KOPT-K1 (cell line): ENCODE data around the gene UGGT2.

Source experiments
- H3K27ac ChIP-seq: fragments of 200-600 bp; sonication (generic); 2 replicates; pipeline ENCODE4 v1.5.1; 2016; ENCODE audit warnings: antibody characterized with exemption, mild to moderate bottlenecking, low read depth, low read length; ENCODE audit not compliant: poor library complexity, severe bottlenecking
- H3K36me3 ChIP-seq: fragments of 200-600 bp; sonication (generic); 2 replicates; pipeline ENCODE4 v1.5.1; 2017; ENCODE audit warnings: antibody characterized with exemption, mild to moderate bottlenecking, low read length, moderate library complexity; ENCODE audit not compliant: insufficient read depth
- H3K9me3 ChIP-seq: fragments of 200-600 bp; sonication (generic); 2 replicates; pipeline ENCODE4 v1.5.1; 2017; ENCODE audit warnings: antibody characterized with exemption, low read length, mild to moderate bottlenecking; ENCODE audit not compliant: insufficient read depth, poor library complexity, severe bottlenecking

Gene UGGT2, protein sequence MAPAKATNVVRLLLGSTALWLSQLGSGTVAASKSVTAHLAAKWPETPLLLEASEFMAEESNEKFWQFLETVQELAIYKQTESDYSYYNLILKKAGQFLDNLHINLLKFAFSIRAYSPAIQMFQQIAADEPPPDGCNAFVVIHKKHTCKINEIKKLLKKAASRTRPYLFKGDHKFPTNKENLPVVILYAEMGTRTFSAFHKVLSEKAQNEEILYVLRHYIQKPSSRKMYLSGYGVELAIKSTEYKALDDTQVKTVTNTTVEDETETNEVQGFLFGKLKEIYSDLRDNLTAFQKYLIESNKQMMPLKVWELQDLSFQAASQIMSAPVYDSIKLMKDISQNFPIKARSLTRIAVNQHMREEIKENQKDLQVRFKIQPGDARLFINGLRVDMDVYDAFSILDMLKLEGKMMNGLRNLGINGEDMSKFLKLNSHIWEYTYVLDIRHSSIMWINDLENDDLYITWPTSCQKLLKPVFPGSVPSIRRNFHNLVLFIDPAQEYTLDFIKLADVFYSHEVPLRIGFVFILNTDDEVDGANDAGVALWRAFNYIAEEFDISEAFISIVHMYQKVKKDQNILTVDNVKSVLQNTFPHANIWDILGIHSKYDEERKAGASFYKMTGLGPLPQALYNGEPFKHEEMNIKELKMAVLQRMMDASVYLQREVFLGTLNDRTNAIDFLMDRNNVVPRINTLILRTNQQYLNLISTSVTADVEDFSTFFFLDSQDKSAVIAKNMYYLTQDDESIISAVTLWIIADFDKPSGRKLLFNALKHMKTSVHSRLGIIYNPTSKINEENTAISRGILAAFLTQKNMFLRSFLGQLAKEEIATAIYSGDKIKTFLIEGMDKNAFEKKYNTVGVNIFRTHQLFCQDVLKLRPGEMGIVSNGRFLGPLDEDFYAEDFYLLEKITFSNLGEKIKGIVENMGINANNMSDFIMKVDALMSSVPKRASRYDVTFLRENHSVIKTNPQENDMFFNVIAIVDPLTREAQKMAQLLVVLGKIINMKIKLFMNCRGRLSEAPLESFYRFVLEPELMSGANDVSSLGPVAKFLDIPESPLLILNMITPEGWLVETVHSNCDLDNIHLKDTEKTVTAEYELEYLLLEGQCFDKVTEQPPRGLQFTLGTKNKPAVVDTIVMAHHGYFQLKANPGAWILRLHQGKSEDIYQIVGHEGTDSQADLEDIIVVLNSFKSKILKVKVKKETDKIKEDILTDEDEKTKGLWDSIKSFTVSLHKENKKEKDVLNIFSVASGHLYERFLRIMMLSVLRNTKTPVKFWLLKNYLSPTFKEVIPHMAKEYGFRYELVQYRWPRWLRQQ (N-terminal part only)

DNA sequence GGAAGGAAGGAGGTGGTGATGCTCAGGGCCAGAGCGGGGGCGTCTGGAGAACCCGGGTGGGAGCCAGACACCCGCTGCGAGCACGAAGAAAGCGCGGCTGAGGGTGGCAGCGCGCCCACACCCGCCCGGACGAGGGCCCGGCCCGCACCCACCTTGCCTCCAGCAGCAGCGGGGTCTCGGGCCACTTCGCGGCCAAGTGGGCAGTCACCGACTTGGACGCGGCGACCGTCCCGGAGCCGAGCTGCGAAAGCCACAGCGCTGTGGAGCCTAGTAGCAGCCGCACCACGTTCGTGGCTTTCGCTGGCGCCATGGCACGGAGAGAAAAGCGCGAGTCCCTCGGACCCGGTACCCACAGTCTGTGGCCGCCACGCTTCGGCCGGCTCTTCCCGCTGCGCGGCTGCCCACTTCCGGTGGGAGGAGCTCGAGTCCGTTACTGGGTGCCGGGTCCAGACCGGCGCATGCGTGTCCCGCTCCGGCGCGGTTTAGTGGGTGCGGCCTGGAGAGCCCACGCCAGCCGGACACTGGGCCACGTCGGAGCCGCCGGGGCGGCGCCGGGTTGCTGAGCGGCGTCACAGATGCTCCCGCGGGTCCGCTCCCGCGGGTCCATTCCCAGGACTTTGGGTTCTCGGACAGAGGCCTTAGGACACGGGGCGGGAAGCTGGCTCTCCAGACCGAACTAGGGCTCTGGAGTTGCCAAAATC is at the start of gene UGGT2:
TSS of gene UGGT2 (minus strand) at position 399 of the 701 bp plus-strand sequence. CDS start at position 310, 89 bp downstream.
- H3K36me3 ChIP-seq = no peaks in the 10 kb centered on the region
- H3K9me3 ChIP-seq = no peaks in the 10 kb centered on the region
- H3K27ac ChIP-seq = no peak within 1 kb of the TSS

DNA sequence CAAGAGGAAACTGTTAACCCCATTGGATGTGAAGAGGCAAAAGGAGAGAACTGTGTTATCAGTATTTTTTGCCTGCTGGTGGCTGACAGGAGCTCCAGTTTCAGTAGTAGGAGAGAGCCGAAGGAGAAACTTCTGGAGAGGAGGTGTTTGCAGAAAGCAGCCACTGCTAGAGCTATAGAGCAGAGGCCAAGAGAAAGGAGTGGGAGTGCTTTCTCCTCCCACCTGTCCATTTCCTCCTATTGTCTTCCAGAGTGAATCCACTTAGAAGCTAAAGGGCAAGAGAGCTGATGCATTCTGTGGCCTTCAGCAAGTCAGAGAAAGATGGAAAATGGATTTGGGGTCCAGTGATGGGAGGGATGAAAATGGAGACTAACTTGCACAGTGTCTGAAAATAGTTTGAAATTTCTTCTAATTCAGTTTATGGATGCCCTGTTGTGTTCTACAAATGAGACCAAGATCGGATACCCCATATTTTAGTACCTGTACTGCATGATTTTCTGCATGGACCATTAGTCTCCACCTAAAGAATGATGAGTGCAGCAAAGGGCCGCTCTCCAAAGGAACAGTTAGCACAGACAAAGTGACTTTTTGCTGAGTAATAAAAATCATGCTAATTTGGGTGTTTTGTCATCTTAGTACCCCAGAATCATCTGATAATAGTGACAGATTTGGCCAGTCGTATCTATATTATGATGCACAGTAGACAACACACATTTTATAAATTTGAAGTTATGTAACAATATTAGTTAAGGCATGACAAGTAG is 47.4 kb upstream of the UGGT2 start:
- Histone ChIP-seq H3K27ac (no peak overlapping the region), H3K36me3 (no peaks in the 10 kb centered on the region)

GRCh38 chr13:96093296-96094006 is 40.2 kb upstream of the UGGT2 start:
- no peak overlapping the region for H3K27ac ChIP-seq
- no peaks in the 10 kb centered on the region for H3K9me3 ChIP-seq
- H3K36me3 ChIP-seq = no peaks in the 10 kb centered on the region

More for the DNA sequence above, 47.4 kb upstream of the UGGT2 start:
- H3K9me3 ChIP-seq = no peaks in the 10 kb centered on the region

GRCh38 chr13:96091164-96092117 is 38.2 kb upstream of the UGGT2 start:
- no peaks in the 10 kb centered on the region for H3K9me3 ChIP-seq
- no peaks in the 10 kb centered on the region for H3K36me3 ChIP-seq
- no peak overlapping the region for H3K27ac ChIP-seq

- no peaks in the 10 kb centered on the region for H3K9me3 ChIP-seq
- H3K36me3 ChIP-seq = no peaks in the 10 kb centered on the region
- H3K27ac ChIP-seq = no peak overlapping the region
Observed at GRCh38 chr13:96090240-96091101, 37.3 kb upstream of the UGGT2 start.

DNA sequence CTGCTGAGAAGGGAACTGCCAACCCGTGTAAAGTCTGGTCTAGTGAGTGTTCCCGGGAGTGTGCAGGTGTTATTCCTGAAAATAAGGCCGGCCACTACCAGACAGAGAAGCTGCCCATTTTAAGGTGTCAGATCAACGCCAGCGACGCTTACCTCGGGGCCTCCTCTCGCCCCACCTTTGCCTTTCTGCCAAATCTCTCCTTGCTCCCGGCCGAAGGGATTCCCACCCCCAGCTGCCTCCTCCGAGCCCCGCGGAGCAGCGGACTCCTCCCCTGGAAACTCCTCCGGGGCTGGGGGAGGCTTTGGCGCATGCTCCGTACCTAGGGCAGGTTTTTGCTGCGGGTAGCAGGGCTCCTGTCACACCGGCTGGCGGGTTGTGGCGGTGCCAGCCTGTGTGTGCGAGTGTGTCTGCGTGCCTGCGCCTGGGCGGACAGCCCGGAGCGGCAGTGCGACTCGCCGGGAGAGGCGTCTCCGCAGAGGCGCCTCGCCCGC is 36.6 kb upstream of the UGGT2 start, which contains the start of gene HS6ST3:
TSS of gene HS6ST3 (plus strand) at position 359 of the 491 bp plus-strand sequence.
- Histone ChIP-seq H3K9me3 (no peaks in the 10 kb centered on the region), H3K27ac (no peak within 1 kb of the TSS), H3K36me3 (no peaks in the 10 kb centered on the region)

- Histone ChIP-seq H3K36me3 (no peaks in the 10 kb centered on the region), H3K9me3 (no peaks in the 10 kb centered on the region), H3K27ac (no peak overlapping the region)
Observed at GRCh38 chr13:96089139-96089538, 35.9 kb upstream of the UGGT2 start.

DNA sequence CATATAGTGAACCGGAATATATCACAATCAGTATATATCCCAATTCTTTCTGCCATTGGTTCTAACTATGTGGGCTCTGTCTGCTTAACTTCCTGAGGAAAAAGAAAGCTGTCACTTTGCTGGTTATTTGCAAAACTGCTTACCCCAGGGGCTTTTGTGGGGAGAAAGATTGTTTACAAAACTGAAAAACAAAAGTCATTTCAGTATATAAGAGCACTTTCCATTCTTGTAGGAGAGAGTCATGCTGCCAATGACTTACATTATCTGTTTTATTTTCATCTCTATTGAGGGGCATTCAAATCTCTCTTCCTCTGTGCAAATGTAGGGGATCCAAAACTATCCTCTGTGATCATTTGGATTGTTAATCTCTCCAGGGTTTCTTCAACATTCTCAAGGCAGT is 33.5 kb upstream of the UGGT2 start:
- H3K36me3 ChIP-seq = no peaks in the 10 kb centered on the region
- H3K27ac ChIP-seq = no peak overlapping the region
- no peaks in the 10 kb centered on the region for H3K9me3 ChIP-seq

DNA sequence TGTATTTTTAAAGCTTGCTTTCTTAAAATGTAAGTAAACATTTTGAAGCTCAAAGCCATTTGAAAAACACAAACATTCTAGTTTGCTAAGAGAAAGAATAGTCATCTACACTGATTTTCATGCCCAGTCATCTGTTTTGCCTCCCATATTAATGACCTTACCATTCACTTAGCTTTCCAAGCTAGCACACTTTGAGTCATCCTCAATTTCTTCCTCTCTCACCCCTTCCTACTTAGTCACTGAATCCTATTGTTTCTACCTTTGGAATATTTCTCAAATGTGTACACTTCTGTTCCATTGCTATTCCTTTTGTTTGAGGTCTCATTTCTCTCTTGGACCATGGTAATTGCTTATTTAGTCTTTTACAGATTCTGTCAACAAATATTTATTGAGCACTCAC is 29.4 kb upstream of the UGGT2 start:
- no peak overlapping the region for H3K27ac ChIP-seq
- no peaks in the 10 kb centered on the region for H3K9me3 ChIP-seq
- no peaks in the 10 kb centered on the region for H3K36me3 ChIP-seq

GRCh38 chr13:96081888-96082287 is 28.7 kb upstream of the UGGT2 start:
- H3K27ac ChIP-seq = no peak overlapping the region
- no peaks in the 10 kb centered on the region for H3K9me3 ChIP-seq
- no peaks in the 10 kb centered on the region for H3K36me3 ChIP-seq

DNA sequence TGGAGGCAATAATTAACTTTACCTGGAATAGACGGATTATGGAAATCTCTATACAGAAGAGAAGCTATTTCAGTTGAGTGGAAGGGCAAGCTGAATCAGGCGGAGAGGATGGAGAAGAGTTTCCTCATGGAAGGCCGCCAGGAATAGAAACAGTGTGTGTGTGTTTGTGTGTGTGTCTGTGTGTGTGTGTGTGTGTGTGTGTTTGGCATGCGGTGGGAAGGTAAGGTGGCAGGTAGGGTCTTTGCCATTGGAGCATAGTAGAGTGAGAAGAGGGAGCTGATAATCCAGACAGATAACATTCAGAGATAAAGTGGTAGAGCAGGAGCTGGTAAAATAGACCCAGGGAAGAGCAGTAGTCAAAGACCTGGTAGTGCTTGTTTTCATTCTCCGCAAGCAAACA is 27.5 kb upstream of the UGGT2 start:
- Histone ChIP-seq H3K27ac (no peak overlapping the region), H3K9me3 (no peaks in the 10 kb centered on the region), H3K36me3 (no peaks in the 10 kb centered on the region)
